HG02970 (cell line): ENCODE measurements around the gene NRG3.
"Not testable (repeated sequence)": the region's sequence is repeated elsewhere in the genome, so short reads cannot be mapped to it uniquely, and the experiment has no call there.

ENCODE experiments used
- ATAC-seq: cut with Tn5 transposase; IDR thresholded peaks from one replicate; pipeline ENCODE4 v1.9.1; 2021; ENCODE audit warnings: mild to moderate bottlenecking, moderate library complexity, moderate number of reproducible peaks; ENCODE audit not compliant: unreplicated experiment, low FRiP score

The NRG3 gene

DNA sequence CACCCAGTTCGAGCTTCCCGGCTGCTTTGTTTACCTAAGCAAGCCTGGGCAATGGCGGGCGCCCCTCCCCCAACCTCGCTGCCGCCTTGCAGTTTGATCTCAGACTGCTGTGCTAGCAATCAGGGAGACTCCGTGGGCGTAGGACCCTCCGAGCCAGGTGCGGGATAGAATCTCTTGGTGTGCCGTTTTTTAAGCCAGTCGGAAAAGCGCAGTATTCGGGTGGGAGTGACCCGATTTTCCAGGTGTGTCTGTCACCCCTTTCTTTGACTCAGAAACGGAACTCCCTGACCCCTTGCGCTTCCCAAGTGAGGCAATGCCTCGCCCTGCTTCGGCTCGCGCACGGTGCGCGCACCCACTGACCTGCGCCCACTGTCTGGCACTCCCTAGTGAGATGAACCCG, 474.6 kb downstream of the NRG3 start:
- not testable (repeated sequence) for ATAC-seq

GRCh38 chr10:82353381-82353780, 478.4 kb downstream of the NRG3 start:
- ATAC-seq, result no peak

DNA sequence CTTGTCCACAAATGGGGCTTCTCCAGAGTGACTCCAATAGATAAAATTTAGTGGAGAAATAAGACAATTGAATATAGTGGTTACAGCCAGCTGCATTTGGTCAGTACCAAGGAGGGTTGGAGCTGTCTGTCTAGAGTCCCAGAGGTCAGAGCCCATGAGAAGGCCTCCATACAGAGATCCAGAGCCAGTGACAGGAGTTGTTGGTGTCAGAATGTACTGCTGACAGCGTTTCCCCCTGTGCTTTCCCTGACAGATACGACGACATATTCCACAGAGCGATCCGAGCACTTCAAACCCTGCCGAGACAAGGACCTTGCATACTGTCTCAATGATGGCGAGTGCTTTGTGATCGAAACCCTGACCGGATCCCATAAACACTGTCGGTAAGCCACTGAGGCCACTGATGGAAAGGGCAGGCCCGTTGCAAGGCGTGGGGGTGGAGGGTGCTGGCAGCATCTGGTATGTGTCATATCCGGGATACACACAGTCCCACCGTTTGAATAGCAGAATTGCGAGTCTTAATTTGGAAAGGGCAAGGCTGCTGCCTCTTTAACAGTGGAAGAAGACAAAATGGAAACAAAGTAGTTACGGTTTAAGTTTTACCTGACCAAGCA, 483.6 kb downstream of the NRG3 start:
- ATAC-seq, result no peak

DNA sequence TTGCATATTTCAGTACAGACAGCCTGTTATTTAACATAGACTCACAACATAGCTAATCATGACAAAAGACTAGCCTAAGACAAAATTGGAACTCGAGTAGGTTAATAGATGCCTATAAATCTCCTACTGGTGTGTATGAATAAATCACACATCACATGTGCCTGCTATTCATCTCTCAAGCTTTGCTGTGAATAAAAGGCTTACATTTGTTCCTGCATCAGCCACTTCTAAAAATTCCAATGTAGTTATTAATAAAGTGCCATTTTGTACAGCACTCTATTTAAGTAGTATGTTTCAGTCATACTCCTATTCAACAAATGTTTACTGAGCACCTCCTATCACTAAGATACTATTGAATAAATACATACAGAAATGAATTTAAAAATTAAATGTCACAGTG, 486.3 kb downstream of the NRG3 start:
- no peak for ATAC-seq

DNA sequence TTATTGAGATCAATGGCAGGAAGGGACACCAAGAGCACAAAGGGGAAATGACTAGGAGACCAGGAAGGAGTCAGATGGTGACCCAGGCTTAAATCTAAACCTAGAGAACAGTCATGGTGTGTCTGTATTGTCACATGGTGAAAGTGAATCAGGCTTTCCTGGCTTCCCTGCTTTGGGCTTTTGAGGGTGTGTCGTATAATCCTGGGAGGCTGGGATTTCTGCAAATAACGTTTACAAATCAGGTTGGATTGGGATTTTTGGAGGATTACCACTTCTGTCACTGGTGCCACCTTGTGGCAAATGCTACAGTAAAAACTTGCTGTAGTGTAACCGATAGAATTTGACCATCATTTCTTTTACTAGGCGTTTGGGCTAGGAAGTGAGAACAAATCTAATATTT, 502.6 kb downstream of the NRG3 start:
- no peak for ATAC-seq

DNA sequence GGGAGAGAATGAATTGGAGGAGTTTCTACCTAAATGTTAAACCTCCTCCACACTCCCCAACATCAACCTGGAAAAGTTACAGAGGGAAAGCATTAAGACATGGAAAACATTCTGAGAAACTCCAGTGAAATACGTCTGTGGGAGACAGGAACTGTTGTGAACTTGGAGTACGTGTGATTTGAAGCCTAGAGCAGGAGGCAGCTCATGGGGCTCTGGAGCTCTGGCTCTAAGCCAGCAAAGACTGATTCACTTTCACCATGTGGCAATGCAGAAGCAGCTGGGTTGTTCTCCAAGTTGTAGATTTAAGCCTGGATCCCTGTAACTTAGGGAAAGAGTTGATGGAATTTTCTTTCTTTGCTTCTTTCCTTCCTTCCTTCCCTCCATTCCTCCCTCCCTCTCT, 503.2 kb downstream of the NRG3 start:
- no peak for ATAC-seq

- no peak for ATAC-seq
These were observed 508.4 kb downstream of the NRG3 start for GRCh38 chr10:82383350-82383749.

- no peak for ATAC-seq
These were observed 516.1 kb downstream of the NRG3 start for GRCh38 chr10:82390866-82391658.

GRCh38 chr10:82391971-82392370, 517.0 kb downstream of the NRG3 start:
- no peak for ATAC-seq

GRCh38 chr10:82392533-82392932, 517.5 kb downstream of the NRG3 start:
- ATAC-seq, result no peak

DNA sequence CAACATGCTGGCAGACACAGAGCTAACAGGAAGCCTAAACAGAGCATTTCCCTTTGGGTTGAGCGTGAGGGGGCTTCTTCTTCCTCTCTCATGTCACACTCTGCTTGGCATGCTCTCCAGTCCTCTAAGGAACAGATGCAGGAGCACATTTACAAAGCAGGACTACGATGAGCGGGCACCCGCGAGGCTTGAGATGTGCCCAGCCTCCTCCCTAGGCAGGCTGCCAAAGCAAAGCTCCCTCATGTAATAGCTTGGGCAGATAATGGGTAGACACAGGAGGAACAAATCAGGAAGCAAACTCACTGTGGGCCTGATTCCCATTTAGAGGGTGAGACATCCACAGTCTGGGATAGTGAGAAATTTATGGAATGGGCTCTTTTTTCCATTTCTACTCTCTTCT, 519.1 kb downstream of the NRG3 start:
- ATAC-seq, result no peak

DNA sequence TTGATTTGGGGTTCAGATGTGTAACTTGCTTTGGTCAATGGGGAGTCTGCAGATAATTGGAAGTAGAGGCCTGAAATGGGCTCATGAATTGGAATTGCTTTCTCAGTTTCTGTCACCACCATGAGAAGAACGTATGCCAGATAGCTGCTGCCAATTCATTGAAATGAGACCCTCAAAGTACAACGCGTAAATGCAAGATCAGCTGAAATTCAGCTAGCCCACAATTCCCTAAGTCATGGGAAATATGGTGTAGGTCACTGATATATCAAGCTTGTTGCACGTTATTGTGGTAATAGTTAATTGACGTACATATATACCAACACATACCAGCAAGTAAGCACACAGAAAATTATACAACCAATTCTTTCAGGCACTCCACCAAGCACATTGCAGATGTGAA, 520.0 kb downstream of the NRG3 start:
- no peak for ATAC-seq

DNA sequence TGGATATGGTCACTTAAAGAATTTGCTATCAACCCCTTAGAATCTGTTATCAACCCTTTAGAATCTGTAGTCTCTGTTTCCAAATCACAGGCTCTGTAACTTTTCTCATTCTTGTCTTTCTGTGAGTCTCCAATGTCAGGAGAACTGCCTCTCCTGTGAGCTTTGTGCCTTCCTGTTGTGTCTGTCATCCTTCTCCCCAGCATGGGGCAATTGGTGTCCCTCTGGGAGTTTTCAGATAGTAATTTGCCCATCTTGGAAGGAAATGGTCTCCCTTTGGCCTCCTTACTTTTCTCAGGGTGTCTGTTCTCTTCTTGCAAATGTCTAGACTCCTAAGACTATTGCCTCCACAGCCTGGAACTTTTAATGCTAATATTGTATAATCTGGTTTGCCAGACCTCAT, 521.9 kb downstream of the NRG3 start:
- no peak for ATAC-seq

- ATAC-seq, result no peak
These were observed 522.9 kb downstream of the NRG3 start for GRCh38 chr10:82397854-82398253.

DNA sequence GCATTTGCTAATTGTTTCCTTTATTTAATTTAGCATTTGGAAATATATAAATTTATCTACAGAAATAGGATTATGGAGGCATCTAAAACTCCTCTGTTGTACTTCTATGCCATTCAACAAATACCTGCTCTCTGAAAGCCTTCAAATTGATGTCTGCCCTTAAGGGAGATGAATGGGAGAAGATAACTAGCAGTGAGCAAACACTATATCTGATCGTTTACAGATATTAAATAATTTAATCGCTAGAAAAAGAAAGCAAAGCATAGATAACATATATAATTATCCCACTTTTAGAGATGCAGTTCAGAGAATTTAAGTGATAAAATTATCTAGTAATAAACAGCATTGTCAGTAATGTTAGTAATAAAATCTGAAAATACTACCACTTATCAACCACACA, 524.9 kb downstream of the NRG3 start:
- no peak for ATAC-seq

DNA sequence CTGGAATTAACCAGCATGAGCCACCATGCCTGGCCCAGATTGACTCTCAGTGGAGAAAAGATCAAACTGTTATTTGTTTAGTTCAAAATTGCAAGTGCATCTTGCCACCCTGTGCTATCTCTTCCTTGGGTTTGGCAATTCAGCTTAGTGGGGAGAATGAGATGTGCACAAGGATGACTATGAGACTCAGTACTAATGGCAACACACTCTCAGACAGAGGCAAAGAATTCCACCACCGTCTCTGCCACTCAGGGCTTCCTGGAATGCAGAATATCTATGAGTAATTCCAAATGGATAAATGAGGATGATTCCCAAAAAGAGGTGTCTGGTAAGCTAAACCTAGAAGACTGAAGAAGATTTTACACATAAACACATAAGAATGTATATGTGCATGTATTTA, 525.8 kb downstream of the NRG3 start:
- ATAC-seq, result no peak

- no peak for ATAC-seq
These were observed 528.0 kb downstream of the NRG3 start for GRCh38 chr10:82402906-82403401.

DNA sequence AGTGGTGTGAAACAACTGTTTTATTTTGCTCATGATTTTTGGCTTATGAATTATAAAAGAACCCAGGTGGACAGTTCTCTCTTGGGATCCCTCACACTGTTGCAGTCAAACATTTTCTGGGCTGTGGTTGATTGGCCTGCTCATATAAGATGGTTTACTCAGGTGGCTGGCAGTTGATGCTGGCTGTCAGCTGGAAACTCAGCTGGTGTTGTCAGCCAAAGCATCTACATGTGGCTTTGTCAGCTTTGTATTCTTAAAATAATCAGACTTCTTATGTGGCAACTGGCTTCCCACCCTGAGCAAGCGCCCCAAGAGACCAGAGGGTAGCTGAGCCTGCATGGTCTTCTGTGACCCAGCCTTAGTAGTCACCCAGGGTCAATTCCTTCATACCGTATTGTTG, 534.7 kb downstream of the NRG3 start:
- ATAC-seq, result no peak

DNA sequence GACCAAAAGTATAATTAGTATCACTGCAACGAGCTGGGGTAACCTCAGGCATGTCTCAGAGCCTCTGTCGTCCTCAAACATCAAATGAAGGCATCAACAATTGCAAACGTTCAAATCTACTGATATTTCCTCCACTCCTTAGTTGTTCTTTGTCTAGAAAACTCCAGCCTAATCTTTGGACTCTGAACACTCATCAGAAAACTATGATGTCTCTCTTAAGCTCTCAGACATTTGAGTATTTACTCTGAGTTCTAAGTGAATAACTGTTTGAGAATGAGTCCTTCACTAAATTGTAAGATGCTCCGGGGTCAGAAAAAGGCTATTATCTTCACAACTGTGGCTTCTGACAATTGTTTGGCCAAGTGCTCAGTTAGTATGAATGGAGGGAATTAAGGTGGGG, 536.4 kb downstream of the NRG3 start:
- ATAC-seq, result no peak

GRCh38 chr10:82420001-82420400, 545.0 kb downstream of the NRG3 start:
- no peak for ATAC-seq

DNA sequence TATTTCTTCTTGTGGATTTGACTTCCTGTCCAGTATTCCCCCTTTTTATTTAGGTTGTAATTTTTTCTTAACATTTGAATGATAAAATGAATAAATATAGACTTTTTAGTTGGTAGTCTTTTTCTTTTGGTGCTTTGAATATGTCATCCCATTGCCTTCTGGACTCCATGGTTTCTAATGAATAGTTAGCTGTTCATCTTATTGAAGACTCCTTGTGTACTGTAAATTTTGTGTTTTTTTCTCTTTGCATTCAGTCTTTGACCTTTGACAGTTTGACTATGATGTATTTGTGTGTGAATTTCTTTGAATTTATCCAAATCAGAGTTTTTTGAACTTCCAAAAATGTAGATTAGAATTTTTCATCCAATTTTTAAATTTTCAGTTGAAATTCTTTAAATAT, 554.3 kb downstream of the NRG3 start:
- no peak for ATAC-seq

GRCh38 chr10:82438277-82438676, 563.3 kb downstream of the NRG3 start:
- ATAC-seq, result no peak
